Renal cortical epithelial cell (primary cell): ENCODE results near the gene SLC24A4. TPM values are rescaled to one million over a fixed set of nuclear protein-coding genes. Genes with fewer than 3 reads are reported as not detected.

ENCODE experiments used
- DNase-seq: peaks from one replicate; pipeline ENCODE4 v3.0.0-alpha.2; 2011; ENCODE audit warnings: low read depth
- total RNA-seq: library from RNA; depleted of rRNA; stranded (reverse); fragments of >200 nt; gene quantifications from 2 replicates; pipeline ENCODE4 v1.2.3, GENCODE V29; 2014

SLC24A4 gene
- total RNA-seq, 1 donor from 2014 or later: not detected

GRCh38 chr14:92475451-92476187 lies 152.7 kb downstream of the SLC24A4 start:
- DNase-seq: peak; percentile 37

- DNase-seq: no peak
These were observed 157.9 kb downstream of the SLC24A4 start for GRCh38 chr14:92480856-92481255.

- DNase-seq: peak; percentile 57
These were observed 158.4 kb downstream of the SLC24A4 start for GRCh38 chr14:92481386-92481785.

- no peak for DNase-seq
These were observed 159.0 kb downstream of the SLC24A4 start for GRCh38 chr14:92481811-92482555.

GRCh38 chr14:92482621-92483319 lies 159.8 kb downstream of the SLC24A4 start:
- DNase-seq: no peak

DNA sequence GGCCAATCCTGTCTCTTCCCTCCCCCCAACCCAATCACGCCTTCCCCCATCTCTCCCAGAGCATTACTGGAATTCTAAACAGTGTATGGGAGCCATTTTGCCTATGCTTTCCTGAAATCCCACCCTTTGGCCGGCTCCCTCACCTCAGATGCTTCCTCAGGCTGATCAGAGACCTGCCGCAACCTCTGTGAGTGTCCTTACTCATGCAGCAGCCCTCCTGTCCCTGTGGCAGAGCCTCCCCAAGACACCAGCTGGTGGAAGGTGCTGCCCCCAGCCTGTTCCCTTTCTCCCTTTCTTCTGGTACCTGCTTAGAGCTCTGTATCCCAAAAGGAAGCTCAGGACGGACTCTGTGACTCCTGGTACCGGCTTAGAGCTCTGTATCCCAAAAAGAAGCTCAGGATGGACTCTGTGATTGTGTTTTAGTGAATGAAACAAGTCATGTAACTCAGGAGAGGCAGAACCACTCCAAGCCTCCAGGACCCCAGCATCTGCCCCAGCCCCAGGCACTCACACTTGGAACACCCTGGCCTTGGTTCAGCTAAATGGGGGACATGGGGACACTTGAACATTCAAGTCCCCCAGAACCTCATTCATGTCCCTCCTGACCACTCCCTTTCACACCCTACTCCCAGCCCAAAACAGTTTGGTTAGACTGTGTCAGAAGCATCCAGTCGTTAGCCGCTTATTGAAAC lies 161.3 kb downstream of the SLC24A4 start:
- no peak for DNase-seq

DNA sequence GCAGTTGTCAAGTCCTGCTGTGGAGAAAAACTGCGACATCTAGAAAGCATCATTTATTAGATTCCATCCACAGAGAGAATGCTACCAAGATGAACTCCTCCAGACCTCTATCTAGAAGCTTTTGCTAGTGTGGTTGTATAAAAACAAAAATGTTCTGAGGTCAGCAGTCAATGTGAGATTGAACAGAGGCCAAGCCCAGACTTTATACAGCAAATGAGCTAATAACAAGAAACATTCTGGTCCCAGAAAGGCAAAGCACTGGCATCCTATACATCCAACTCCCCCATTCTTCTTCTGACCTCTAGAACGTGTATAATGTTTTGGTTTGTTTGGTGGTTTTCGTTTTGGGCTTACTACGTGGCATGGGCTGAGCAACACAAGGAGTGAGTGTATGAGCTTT lies 163.9 kb downstream of the SLC24A4 start:
- no peak for DNase-seq

GRCh38 chr14:92487513-92488133 lies 164.7 kb downstream of the SLC24A4 start:
- no peak for DNase-seq

GRCh38 chr14:92489394-92490238 lies 166.7 kb downstream of the SLC24A4 start:
- no peak for DNase-seq

DNA sequence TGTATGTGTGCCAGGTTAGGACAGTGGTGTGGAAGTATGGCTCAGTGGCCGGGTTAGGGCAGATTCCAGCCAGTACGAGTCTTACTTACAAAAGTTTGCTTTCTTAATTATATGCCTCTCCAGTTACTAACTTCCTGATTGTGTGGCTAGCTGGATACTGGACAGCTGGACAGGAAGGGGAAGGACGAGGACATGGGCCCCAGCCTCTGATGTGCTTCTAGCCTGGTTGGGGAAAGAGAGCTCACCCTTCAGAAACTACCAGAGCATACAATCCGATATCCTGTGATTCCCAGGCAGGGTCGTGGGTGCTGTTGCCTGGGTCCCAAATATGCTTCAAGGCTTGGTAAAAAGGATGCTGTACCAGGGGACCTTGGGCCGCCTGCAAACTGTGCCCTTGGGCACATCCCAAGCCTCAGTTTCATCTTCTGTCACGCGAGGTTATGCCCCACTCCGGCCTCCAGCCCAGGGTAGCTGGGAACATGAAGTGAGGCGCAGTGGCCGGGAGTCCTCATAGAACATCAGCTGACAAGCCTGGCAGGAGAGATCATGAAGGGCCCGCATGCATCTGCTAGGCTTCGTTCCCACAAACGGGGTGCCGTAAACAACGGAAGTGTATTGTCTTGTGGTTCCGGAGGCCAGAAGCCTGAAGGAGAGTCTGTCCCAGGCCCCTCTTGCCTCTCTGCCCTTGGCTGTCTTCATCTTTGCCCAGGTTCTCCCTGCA lies 167.4 kb downstream of the SLC24A4 start:
- DNase-seq: no peak

DNA sequence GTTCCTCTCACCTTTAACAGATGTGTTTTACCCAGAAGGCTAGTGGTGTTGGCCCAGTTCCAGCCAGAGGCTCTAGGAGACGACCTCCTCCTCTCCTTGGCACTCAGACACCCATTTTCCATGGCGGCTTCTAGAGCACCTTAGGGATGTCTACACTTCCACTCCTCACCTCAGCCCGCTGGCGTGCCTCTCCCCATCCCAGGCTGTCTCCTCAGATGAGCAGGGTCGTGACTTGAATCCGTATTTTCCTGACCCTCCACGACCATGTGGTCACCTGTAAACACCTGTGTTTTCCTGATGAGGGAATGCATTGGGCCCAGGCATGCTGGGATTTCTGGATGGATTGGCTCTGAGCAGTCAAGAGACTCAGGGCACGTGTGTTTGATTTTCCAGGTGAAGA lies 168.8 kb downstream of the SLC24A4 start:
- no peak for DNase-seq

DNA sequence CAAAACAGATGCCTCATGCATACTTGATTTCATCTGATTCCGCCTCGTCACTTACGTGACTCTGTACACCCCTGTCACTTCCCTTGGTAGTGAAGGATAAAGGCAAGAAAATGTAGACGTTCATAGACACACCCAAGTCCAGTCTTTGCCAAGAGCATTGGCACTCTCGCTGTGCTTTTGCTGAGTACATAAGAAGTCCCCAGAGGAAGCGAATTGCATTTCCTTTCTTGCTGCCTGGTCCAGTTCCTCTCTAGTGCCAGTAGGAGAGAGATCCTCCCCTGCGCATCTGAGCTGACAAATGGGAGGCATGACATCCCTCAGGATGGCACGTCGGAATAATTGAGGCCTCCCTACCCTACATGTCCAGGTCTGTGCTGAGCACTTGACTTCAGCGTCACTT lies 169.3 kb downstream of the SLC24A4 start:
- DNase-seq: no peak

GRCh38 chr14:92493024-92493423 lies 170.1 kb downstream of the SLC24A4 start:
- DNase-seq: no peak

DNA sequence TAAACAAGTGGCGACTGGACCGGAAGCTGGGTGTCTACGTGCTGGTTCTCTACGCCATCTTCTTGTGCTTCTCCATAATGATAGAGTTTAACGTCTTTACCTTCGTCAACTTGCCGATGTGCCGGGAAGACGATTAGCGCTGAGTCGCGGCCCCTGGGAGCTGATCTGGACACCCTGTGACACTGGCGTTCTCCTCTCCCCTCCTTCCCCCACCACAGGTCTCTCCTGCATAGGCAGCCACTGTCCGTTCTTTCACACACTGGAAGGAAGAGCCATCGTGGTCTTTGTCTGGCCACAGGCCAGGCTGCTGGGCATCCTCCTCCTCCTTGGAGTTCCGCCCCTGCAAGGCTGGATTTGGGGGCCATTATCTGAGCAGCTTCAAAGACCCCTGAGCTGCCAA lies 170.5 kb downstream of the SLC24A4 start:
- no peak for DNase-seq

DNA sequence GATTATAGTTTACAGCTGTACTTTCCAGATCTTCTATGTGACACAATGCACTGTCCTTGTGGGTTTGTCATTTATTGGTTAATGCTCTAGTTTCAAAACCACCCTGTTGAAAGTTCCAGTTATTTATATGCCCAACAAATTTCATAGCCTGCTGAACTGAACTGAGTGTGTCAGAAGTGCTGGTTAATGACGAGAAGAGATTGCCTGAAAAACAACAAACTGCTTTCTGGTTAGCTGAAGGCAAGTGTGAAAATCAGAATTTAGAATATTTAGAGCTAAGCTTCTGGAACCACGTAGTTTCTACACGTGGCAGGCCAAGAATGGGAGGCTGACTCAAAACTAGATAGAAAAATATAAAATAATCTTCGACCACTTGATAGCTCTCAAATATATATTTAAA lies 171.5 kb downstream of the SLC24A4 start:
- DNase-seq: no peak

DNA sequence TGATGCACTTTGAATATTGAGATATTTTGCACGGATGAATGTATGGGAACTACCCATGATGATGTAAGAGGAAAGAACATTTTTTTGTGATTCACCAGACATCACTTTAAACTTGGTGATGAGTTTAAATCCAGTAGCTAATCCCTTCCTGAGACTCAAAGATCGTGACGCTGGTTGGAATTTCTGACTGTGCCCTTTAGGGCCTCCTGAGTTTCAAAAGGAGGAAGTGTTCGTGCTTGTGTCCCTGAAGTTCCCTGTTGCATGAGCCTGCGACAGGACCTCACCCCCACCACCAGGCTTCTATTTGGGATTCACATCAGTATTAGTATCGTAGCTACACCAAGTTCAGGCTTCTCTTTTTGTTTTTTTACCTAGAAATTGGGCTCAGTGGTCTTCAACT lies 172.1 kb downstream of the SLC24A4 start:
- no peak for DNase-seq

GRCh38 chr14:92496191-92496857 lies 173.4 kb downstream of the SLC24A4 start:
- no peak for DNase-seq

DNA sequence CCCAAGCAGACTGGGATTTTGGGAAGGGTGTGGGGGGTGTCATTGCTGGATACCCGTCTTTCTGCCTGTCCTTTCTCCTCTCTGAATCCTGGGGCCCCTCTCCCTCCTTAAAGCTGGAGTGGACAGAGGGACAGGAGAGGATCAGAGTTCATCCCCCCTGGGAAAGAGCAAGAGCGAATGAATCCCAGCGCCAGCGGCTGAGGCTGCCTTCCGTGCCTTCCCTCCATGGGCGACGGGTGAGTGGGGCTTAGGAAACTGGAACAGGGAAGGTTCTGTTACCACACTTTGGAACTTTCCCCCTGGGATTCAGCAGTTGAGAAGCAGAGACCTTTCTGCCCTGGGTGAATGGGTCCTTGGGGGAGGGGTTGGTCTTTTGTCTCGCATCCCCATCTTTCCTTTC lies 174.4 kb downstream of the SLC24A4 start:
- DNase-seq: no peak

DNA sequence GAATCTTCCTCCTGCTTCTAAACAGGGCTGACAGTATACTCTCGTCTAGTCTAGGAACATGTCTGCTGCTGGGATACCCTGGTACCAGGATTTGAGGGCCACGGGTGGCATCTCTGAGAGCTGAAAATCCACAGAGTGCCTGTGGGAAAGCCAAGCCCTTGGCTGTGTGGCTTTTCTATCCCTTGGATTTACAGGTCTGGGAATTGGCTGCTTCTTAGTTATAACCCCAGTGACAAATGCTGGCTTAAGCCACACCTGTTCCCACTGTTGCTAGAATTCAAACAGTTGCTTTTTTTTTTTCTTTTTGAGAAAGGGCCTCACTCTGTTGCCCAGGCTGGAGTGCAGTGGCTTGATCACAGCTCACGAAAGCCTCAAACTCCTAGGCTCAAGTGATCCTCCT lies 176.3 kb downstream of the SLC24A4 start:
- DNase-seq: no peak
